Measurements from ENCODE around the gene CXCL5.

The CXCL5 gene

GRCh38 chr4:74041418-74041817 lies 42.9 kb upstream of the CXCL5 start:
- H3K4me3 ChIP-seq (ENCODE audit: low read depth, low read length), result no peak overlapping the region
- no peak for DNase-seq (ENCODE audit: low read depth)
- no peak for TF ChIP-seq CTCF (IDR thresholded peaks at IDR 0.05; ENCODE audit: low read depth, low read length, missing control alignments)

- no peak overlapping the region; the same call in 1 of the 2 replicates for H3K4me3 ChIP-seq (ENCODE audit: low read depth, low read length)
- no peak for DNase-seq (ENCODE audit: low read depth)
- TF ChIP-seq CTCF (IDR thresholded peaks at IDR 0.05; ENCODE audit: low read depth, low read length, missing control alignments), result no peak
Measured at GRCh38 chr4:74039315-74039763, 40.9 kb upstream of the CXCL5 start.

GRCh38 chr4:74038425-74039314 lies 40.2 kb upstream of the CXCL5 start, which contains the start of gene CXCL3:
TSS of gene CXCL3 (minus strand) at chr4:74038689. CDS start at chr4:74038611, 78 bp downstream.
- peak within 1 kb of the TSS; percentile 28 for H3K4me3 ChIP-seq (ENCODE audit: low read depth, low read length)
- no peak for DNase-seq (ENCODE audit: low read depth)
- peak; percentile 4 for TF ChIP-seq CTCF (IDR thresholded peaks at IDR 0.05; ENCODE audit: low read depth, low read length, missing control alignments)

- no peak for DNase-seq (ENCODE audit: low read depth)
- no peak for TF ChIP-seq CTCF (IDR thresholded peaks at IDR 0.05; ENCODE audit: low read depth, low read length, missing control alignments)
- no peak overlapping the region for H3K4me3 ChIP-seq (ENCODE audit: low read depth, low read length)
Measured at GRCh38 chr4:74038086-74038424, 39.6 kb upstream of the CXCL5 start.

- no peak for DNase-seq (ENCODE audit: low read depth)
- TF ChIP-seq CTCF (IDR thresholded peaks at IDR 0.05; ENCODE audit: low read depth, low read length, missing control alignments), result no peak
- H3K4me3 ChIP-seq (ENCODE audit: low read depth, low read length), result no peak overlapping the region
Measured at GRCh38 chr4:74037076-74037955, 38.8 kb upstream of the CXCL5 start.

GRCh38 chr4:74033739-74034138 lies 35.3 kb upstream of the CXCL5 start:
- no peak for DNase-seq (ENCODE audit: low read depth)
- TF ChIP-seq CTCF (IDR thresholded peaks at IDR 0.05; ENCODE audit: low read depth, low read length, missing control alignments), result no peak
- no peak overlapping the region for H3K4me3 ChIP-seq (ENCODE audit: low read depth, low read length)
